ENCODE measurements around the gene COPRS.

COPRS gene

GRCh38 chr17:31807846-31808245 lies 51.2 kb downstream of the COPRS start:
- no peak for DNase-seq

- DNase-seq, result no peak
Measured at GRCh38 chr17:31806921-31807320, 52.1 kb downstream of the COPRS start.

- DNase-seq, result no peak
Measured at GRCh38 chr17:31803494-31804213, 55.4 kb downstream of the COPRS start.

GRCh38 chr17:31802502-31802901 lies 56.5 kb downstream of the COPRS start:
- DNase-seq, result peak in 1 of 2 experiments; percentile 14
